Activated CD4-positive, alpha-beta T cell treated with anti-CD3 and anti-CD28 coated beads, Interleukin-2, amount 50 U/mL, for 16 hours (primary cell): ENCODE data around the gene CYP2R1.
A peak's percentile ranks its signal among the peaks of the same experiment; 100 is the strongest.
"Not testable (repeated sequence)": the region's sequence is repeated elsewhere in the genome, so short reads cannot be mapped to it uniquely, and the experiment has no call there.

Experiments used
- DNase-seq: peaks from one replicate; pipeline ENCODE4 v3.0.0-alpha.2; 2020

Gene CYP2R1

GRCh38 chr11:14891143-14892035 is 642 bp downstream of the CYP2R1 start:
- peak; percentile 91 for DNase-seq

GRCh38 chr11:14886513-14886912 is 5.5 kb downstream of the CYP2R1 start:
- DNase-seq = no peak

- DNase-seq = no peak
These were observed 7.3 kb downstream of the CYP2R1 start for GRCh38 chr11:14884667-14885273.

GRCh38 chr11:14883683-14884082 is 8.3 kb downstream of the CYP2R1 start:
- DNase-seq = not testable (repeated sequence)

GRCh38 chr11:14882196-14882595 is 9.8 kb downstream of the CYP2R1 start:
- DNase-seq = no peak

GRCh38 chr11:14881576-14882193 is 10.3 kb downstream of the CYP2R1 start:
- no peak for DNase-seq

- DNase-seq = no peak
These were observed 16.9 kb downstream of the CYP2R1 start for GRCh38 chr11:14875163-14875562.

GRCh38 chr11:14873632-14874031 is 18.4 kb downstream of the CYP2R1 start:
- DNase-seq = no peak

GRCh38 chr11:14872032-14872431 is 20.0 kb downstream of the CYP2R1 start:
- DNase-seq = no peak

- not testable (repeated sequence) for DNase-seq
These were observed 28.3 kb downstream of the CYP2R1 start for GRCh38 chr11:14863775-14864174.

GRCh38 chr11:14861680-14862079 is 30.4 kb downstream of the CYP2R1 start:
- DNase-seq = no peak

- DNase-seq = no peak
These were observed 31.5 kb downstream of the CYP2R1 start for GRCh38 chr11:14860511-14860910.

GRCh38 chr11:14858404-14858803 is 33.6 kb downstream of the CYP2R1 start:
- DNase-seq = no peak

GRCh38 chr11:14857621-14858020 is 34.4 kb downstream of the CYP2R1 start:
- no peak for DNase-seq

GRCh38 chr11:14855890-14856289 is 36.1 kb downstream of the CYP2R1 start:
- DNase-seq = no peak

- no peak for DNase-seq
These were observed 38.0 kb downstream of the CYP2R1 start for GRCh38 chr11:14854057-14854456.

GRCh38 chr11:14852571-14853177 is 39.4 kb downstream of the CYP2R1 start:
- peak; percentile 2 for DNase-seq

- no peak for DNase-seq
These were observed 50.0 kb downstream of the CYP2R1 start for GRCh38 chr11:14842002-14842401.

- DNase-seq = no peak
These were observed 56.2 kb downstream of the CYP2R1 start for GRCh38 chr11:14835496-14836492.
